ENCODE measurements around the gene TBR1.

DNA sequence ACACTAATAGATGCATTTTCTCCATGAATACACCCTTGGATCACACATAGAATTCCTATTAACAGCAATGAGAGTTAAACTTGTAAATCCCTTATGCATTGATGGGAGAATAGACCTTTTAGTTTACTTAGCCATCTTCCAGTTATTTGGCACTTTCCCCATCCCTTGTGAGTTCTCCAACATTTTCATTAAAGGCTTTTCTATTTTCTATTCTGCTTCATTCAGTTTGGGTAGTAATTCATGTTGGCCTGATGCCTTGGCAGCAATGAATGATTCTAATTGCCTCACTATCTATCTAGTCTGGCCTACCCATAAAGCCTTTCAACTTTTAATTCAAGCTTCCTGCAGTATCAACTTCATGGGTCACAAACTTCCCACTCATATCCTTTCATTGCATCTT is 32.3 kb downstream of the TBR1 start:
- no peak for TF ChIP-seq CTCF (IDR thresholded peaks at IDR 0.05)
- no peak for TF ChIP-seq POLR2A (IDR thresholded peaks at IDR 0.05)

All from adrenal gland (tissue), 5 donors.